WTC11 (cell line): ENCODE data around the gene CAMK1.

Experiments
- CTCF ChIP-seq: fragments of 200-600 bp; IDR thresholded peaks from 2 replicates; pipeline ENCODE4 v1.8.0; 2022; ENCODE audit warnings: antibody characterized with exemption
- HMGXB4 ChIP-seq: sonication (generic); formaldehyde crosslinking; IDR thresholded peaks from 2 replicates; pipeline ENCODE4 v1.8.1; 2023; ENCODE audit warnings: mild to moderate bottlenecking, moderate library complexity, missing genetic modification reagents
- MAX ChIP-seq: sonication (generic); formaldehyde crosslinking; IDR thresholded peaks from 2 replicates; pipeline ENCODE4 v1.8.0; 2022; ENCODE audit warnings: mild to moderate bottlenecking, missing genetic modification reagents
- TEAD4 ChIP-seq: sonication (generic); formaldehyde crosslinking; IDR thresholded peaks from 2 replicates; pipeline ENCODE4 v1.8.0; 2022; ENCODE audit warnings: mild to moderate bottlenecking, missing genetic modification reagents
- ZBTB21 ChIP-seq: sonication (generic); formaldehyde crosslinking; IDR thresholded peaks from 2 replicates; pipeline ENCODE4 v1.8.1; 2023; ENCODE audit warnings: mild to moderate bottlenecking, missing genetic modification reagents, borderline replicate concordance

- TF ChIP-seq CTCF (no peak), MAX (CRISPR knock-in tag) (no peak), HMGXB4 (CRISPR knock-in tag) (no peak), ZBTB21 (CRISPR knock-in tag) (no peak), TEAD4 (CRISPR knock-in tag) (no peak)
Observed at GRCh38 chr3:9777694-9778021, 7.9 kb upstream of the CAMK1 start.
